ENCODE data around the gene NRF1.

NRF1 gene

GRCh38 chr7:129769866-129770808 is 158.6 kb downstream of the NRF1 start:
- no peak for TF ChIP-seq SIN3A (IDR thresholded peaks at IDR 0.05; ENCODE audit: borderline replicate concordance, insufficient read depth, low read length)
- TF ChIP-seq REST (IDR thresholded peaks at IDR 0.05; ENCODE audit: insufficient read depth in 1 of 2, low read depth in 2 of 2, low read length in 2 of 2): no peak
- no peak for TF ChIP-seq TAF1 (IDR thresholded peaks at IDR 0.05; ENCODE audit: borderline replicate concordance, insufficient read depth, low read length)
- TF ChIP-seq POLR2AphosphoS5 (IDR thresholded peaks at IDR 0.05; ENCODE audit: low read depth, low read length): no peak

- TF ChIP-seq FOXP2 (optimal IDR thresholded peaks at IDR 0.05; ENCODE audit: borderline replicate concordance, extremely low read depth, extremely low read length, insufficient read depth): no peak
These were observed 159.8 kb downstream of the NRF1 start for GRCh38 chr7:129771201-129771927.

- no peak for TF ChIP-seq REST (IDR thresholded peaks at IDR 0.05; ENCODE audit: insufficient read depth in 1 of 2, low read depth in 2 of 2, low read length in 2 of 2)
- no peak for TF ChIP-seq SIN3A (IDR thresholded peaks at IDR 0.05; ENCODE audit: borderline replicate concordance, insufficient read depth, low read length)
- TF ChIP-seq FOXP2 (optimal IDR thresholded peaks at IDR 0.05; ENCODE audit: borderline replicate concordance, extremely low read depth, extremely low read length, insufficient read depth): no peak
- no peak for TF ChIP-seq TAF1 (IDR thresholded peaks at IDR 0.05; ENCODE audit: borderline replicate concordance, insufficient read depth, low read length)
These were observed 160.5 kb downstream of the NRF1 start for GRCh38 chr7:129771928-129772479.

GRCh38 chr7:129772646-129773280 is 161.2 kb downstream of the NRF1 start:
- TF ChIP-seq TAF1 (IDR thresholded peaks at IDR 0.05; ENCODE audit: borderline replicate concordance, insufficient read depth, low read length) (no peak), SIN3A (IDR thresholded peaks at IDR 0.05; ENCODE audit: borderline replicate concordance, insufficient read depth, low read length) (no peak), FOXP2 (optimal IDR thresholded peaks at IDR 0.05; ENCODE audit: borderline replicate concordance, extremely low read depth, extremely low read length, insufficient read depth) (no peak), POLR2AphosphoS5 (IDR thresholded peaks at IDR 0.05; ENCODE audit: low read depth, low read length) (no peak), REST (IDR thresholded peaks at IDR 0.05; ENCODE audit: insufficient read depth in 1 of 2, low read depth in 2 of 2, low read length in 2 of 2) (no peak)

GRCh38 chr7:129773328-129773731 is 161.8 kb downstream of the NRF1 start:
- TF ChIP-seq REST (IDR thresholded peaks at IDR 0.05; ENCODE audit: insufficient read depth in 1 of 2, low read depth in 2 of 2, low read length in 2 of 2) (no peak), FOXP2 (optimal IDR thresholded peaks at IDR 0.05; ENCODE audit: borderline replicate concordance, extremely low read depth, extremely low read length, insufficient read depth) (no peak), SIN3A (IDR thresholded peaks at IDR 0.05; ENCODE audit: borderline replicate concordance, insufficient read depth, low read length) (no peak), POLR2AphosphoS5 (IDR thresholded peaks at IDR 0.05; ENCODE audit: low read depth, low read length) (no peak), TAF1 (IDR thresholded peaks at IDR 0.05; ENCODE audit: borderline replicate concordance, insufficient read depth, low read length) (no peak)
